Upper lobe of right lung (tissue), 1 donor: ENCODE results near the gene DAB2. TPM values are rescaled to one million over a fixed set of nuclear protein-coding genes. Genes with fewer than 3 reads are reported as not detected.
"Not testable (repeated sequence)": the region's sequence is repeated elsewhere in the genome, so short reads cannot be mapped to it uniquely, and the experiment has no call there.

Experiments
- ATAC-seq: fragments of 200-7000 bp; cut with Tn5 transposase; one replicate; pipeline ENCODE4 v1.9.1; 2020; ENCODE audit warnings: mild to moderate bottlenecking, moderate library complexity
- DNase-seq: peaks from one replicate; pipeline ENCODE4 v3.0.0-alpha.2; 2020
- H3K27ac ChIP-seq: fragments of 200-600 bp; one replicate; pipeline ENCODE4 v1.8.0; 2022
- H3K27me3 ChIP-seq: fragments of 200-600 bp; one replicate; pipeline ENCODE4 v1.8.0; 2022; ENCODE audit warnings: mild to moderate bottlenecking
- H3K36me3 ChIP-seq: fragments of 200-600 bp; one replicate; pipeline ENCODE4 v1.8.0; 2022
- H3K4me1 ChIP-seq: fragments of 200-600 bp; one replicate; pipeline ENCODE4 v1.8.0; 2022
- H3K4me3 ChIP-seq: fragments of 200-600 bp; one replicate; pipeline ENCODE4 v1.8.0; 2022; ENCODE audit warnings: mild to moderate bottlenecking
- H3K9me3 ChIP-seq: fragments of 200-600 bp; one replicate; pipeline ENCODE4 v1.8.0; 2022
- intact Hi-C: fragments of 100-400 bp; cut with DNase I; formaldehyde crosslinking; loops from one replicate; pipeline ENCODE4 v1.11.0; 2022
- total RNA-seq: library from RNA; stranded (reverse); fragmentation: NEBNext Ultra II Directional; extraction: Animal tissue kit (Norgen Biotek cat#: 25700); gene quantifications from one replicate; pipeline ENCODE4 v1.2.1, GENCODE V29; 2021
- TF ChIP-seq, protein P1 (sequence below): fragments of 200-600 bp; IDR thresholded peaks from one replicate; pipeline ENCODE4 v1.8.0; 2022; ENCODE audit warnings: antibody characterized with exemption
- donor health status: DM: no; HTN: yes; CAD: no; lungs with severe emphysema.

Gene DAB2
- total RNA-seq, 1 donor from 2014 or later = 145 TPM

- Histone ChIP-seq H3K4me1 (peaks cover 70% of the 10 kb centered on the region), H3K9me3 (no peaks in the 10 kb centered on the region), H3K36me3 (peaks cover 4% of the 10 kb centered on the region), H3K4me3 (no peak overlapping the region), H3K27me3 (no peaks in the 10 kb centered on the region), H3K27ac (peak overlapping the region; percentile 26)
- DNase-seq = no peak
- intact Hi-C loops = no loop called here
- ATAC-seq = no peak
- TF ChIP-seq, protein P1, sequence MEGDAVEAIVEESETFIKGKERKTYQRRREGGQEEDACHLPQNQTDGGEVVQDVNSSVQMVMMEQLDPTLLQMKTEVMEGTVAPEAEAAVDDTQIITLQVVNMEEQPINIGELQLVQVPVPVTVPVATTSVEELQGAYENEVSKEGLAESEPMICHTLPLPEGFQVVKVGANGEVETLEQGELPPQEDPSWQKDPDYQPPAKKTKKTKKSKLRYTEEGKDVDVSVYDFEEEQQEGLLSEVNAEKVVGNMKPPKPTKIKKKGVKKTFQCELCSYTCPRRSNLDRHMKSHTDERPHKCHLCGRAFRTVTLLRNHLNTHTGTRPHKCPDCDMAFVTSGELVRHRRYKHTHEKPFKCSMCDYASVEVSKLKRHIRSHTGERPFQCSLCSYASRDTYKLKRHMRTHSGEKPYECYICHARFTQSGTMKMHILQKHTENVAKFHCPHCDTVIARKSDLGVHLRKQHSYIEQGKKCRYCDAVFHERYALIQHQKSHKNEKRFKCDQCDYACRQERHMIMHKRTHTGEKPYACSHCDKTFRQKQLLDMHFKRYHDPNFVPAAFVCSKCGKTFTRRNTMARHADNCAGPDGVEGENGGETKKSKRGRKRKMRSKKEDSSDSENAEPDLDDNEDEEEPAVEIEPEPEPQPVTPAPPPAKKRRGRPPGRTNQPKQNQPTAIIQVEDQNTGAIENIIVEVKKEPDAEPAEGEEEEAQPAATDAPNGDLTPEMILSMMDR = no peak
These were observed 12.8 kb downstream of the DAB2 start for GRCh38 chr5:39411985-39412384.

GRCh38 chr5:39411061-39411460 is 13.7 kb downstream of the DAB2 start:
- intact Hi-C loops = no loop called here
- Histone ChIP-seq H3K27me3 (no peaks in the 10 kb centered on the region), H3K36me3 (peaks cover 5% of the 10 kb centered on the region), H3K27ac (peak overlapping the region; percentile 26), H3K4me1 (peaks cover 62% of the 10 kb centered on the region), H3K4me3 (no peak overlapping the region), H3K9me3 (no peaks in the 10 kb centered on the region)
- DNase-seq = no peak
- TF ChIP-seq, protein P1 = no peak
- ATAC-seq = peak; percentile 76

- no peak for ATAC-seq
- Histone ChIP-seq H3K36me3 (peaks cover 5% of the 10 kb centered on the region), H3K4me3 (no peak overlapping the region), H3K4me1 (peaks cover 54% of the 10 kb centered on the region), H3K27ac (no peak overlapping the region), H3K9me3 (no peaks in the 10 kb centered on the region), H3K27me3 (no peaks in the 10 kb centered on the region)
- intact Hi-C loops = no loop called here
- DNase-seq = no peak
- TF ChIP-seq, protein P1 = no peak
These were observed 15.7 kb downstream of the DAB2 start for GRCh38 chr5:39409033-39409432.

- H3K4me1 ChIP-seq = peaks cover 48% of the 10 kb centered on the region
- H3K27ac ChIP-seq = peak overlapping the region; percentile 7
- ATAC-seq = peak; percentile 55
These were observed 19.5 kb downstream of the DAB2 start for GRCh38 chr5:39405083-39405843.

DNA sequence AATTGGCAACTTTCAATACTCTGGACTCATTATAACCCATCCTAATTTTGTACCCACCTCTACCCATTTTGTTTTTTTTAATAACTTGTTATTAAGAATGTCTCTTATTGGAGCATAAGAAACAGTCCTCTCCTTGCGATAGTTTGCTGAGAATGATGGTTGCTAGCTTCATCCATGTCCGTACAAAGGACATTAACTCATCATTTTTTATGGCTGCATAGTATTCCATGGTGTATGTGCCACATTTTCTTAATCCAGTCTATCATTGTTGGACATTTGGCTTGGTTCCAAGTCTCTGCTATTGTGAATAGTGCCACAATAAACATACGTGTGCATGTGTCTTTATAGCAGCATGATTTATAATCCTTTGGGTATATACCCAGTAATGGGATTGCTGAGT is 21.0 kb downstream of the DAB2 start:
- H3K4me3 ChIP-seq, intact Hi-C loops, H3K36me3 ChIP-seq, H3K27me3 ChIP-seq, ATAC-seq, DNase-seq, H3K27ac ChIP-seq, H3K9me3 ChIP-seq: not testable (repeated sequence)
- H3K4me1 ChIP-seq = peaks cover 50% of the 10 kb centered on the region

More at GRCh38 chr5:39405083-39405843, 19.5 kb downstream of the DAB2 start:
- no peaks in the 10 kb centered on the region for H3K9me3 ChIP-seq
- TF ChIP-seq, protein P1 = no peak
- peaks cover 5% of the 10 kb centered on the region for H3K36me3 ChIP-seq
- DNase-seq = no peak
- no peak overlapping the region for H3K4me3 ChIP-seq
- intact Hi-C loops = no loop called here
- H3K27me3 ChIP-seq = no peaks in the 10 kb centered on the region

- H3K4me3 ChIP-seq, DNase-seq, intact Hi-C loops, H3K27me3 ChIP-seq, H3K9me3 ChIP-seq, H3K36me3 ChIP-seq: not testable (repeated sequence)
- Histone ChIP-seq H3K27ac (peak overlapping the region; percentile 14), H3K4me1 (peaks cover 48% of the 10 kb centered on the region)
- ATAC-seq = peak; percentile 41
These were observed 22.6 kb downstream of the DAB2 start for GRCh38 chr5:39402140-39402539.
